Keratinocyte (primary cell): ENCODE results near the gene BFSP1. TPM values are rescaled to one million over a fixed set of nuclear protein-coding genes. Genes with fewer than 3 reads are reported as not detected.

Experiments
- DNase-seq: peaks from one replicate; pipeline ENCODE4 v3.0.0-alpha.2; 2011; ENCODE audit warnings: low read depth, missing footprints, low spot score
- FAIRE-seq: peaks from 2 replicates; lab custom pipeline; 2011; peaks lifted over from hg19 to GRCh38; lab: Jason Lieb, UNC
- H2AFZ ChIP-seq: 2 replicates; pipeline ENCODE4 v1.6.0; 2012; ENCODE audit warnings: low read length, control low read depth, inconsistent platforms; ENCODE audit not compliant: control insufficient read depth
- H3K27ac ChIP-seq: 2 replicates; pipeline ENCODE4 v1.5.1; 2011; ENCODE audit warnings: low read length; ENCODE audit not compliant: control insufficient read depth, insufficient read depth
- H3K27me3 ChIP-seq: 3 replicates; pipeline ENCODE4 v1.6.0; 2011; ENCODE audit warnings: low read length; ENCODE audit not compliant: control insufficient read depth, insufficient read depth; ENCODE audit errors: extremely low read depth
- H3K36me3 ChIP-seq, 2 experiments: 2 replicates in 1 of 2; 3 replicates in 1 of 2; pipeline ENCODE4 v1.5.1; 2011; ENCODE audit warnings: low read length in 2 of 2, mild to moderate bottlenecking in 1 of 2; ENCODE audit not compliant: control insufficient read depth in 2 of 2, insufficient read depth in 2 of 2; ENCODE audit errors: extremely low read depth in 1 of 2
- H3K4me1 ChIP-seq: 3 replicates; pipeline ENCODE4 v1.5.1; 2011; ENCODE audit warnings: low read length; ENCODE audit not compliant: control insufficient read depth, insufficient read depth; ENCODE audit errors: extremely low read depth
- H3K4me2 ChIP-seq: 3 replicates; pipeline ENCODE4 v1.6.0; 2011; ENCODE audit warnings: low read depth, low read length; ENCODE audit not compliant: control insufficient read depth, insufficient read depth; ENCODE audit errors: extremely low read depth
- H3K4me3 ChIP-seq, 3 experiments: fragments of 200-600 bp in 1 of 3; sonication (generic) in 1 of 3; 2 replicates in 2 of 3; 3 replicates in 1 of 3; pipeline ENCODE4 v1.5.1; 2011 to 2016; ENCODE audit warnings: low read length in 3 of 3, mild to moderate bottlenecking in 3 of 3, control low read depth in 2 of 3, inconsistent platforms in 1 of 3, low read depth in 1 of 3, mixed read lengths in 1 of 3, mixed run types in 1 of 3, moderate library complexity in 1 of 3; ENCODE audit not compliant: control insufficient read depth in 2 of 3, insufficient read depth in 2 of 3; ENCODE audit errors: extremely low read depth in 1 of 3
- H3K79me2 ChIP-seq: 2 replicates; pipeline ENCODE4 v1.6.0; 2012; ENCODE audit warnings: low read length; ENCODE audit not compliant: control insufficient read depth, insufficient read depth
- H3K9ac ChIP-seq: 3 replicates; pipeline ENCODE4 v1.6.0; 2011; ENCODE audit warnings: low read length; ENCODE audit not compliant: control insufficient read depth, insufficient read depth; ENCODE audit errors: extremely low read depth
- H3K9me1 ChIP-seq: 3 replicates; pipeline ENCODE4 v1.6.0; 2011; ENCODE audit warnings: low read length; ENCODE audit not compliant: control insufficient read depth, insufficient read depth; ENCODE audit errors: extremely low read depth
- H3K9me3 ChIP-seq: 2 replicates; pipeline ENCODE4 v1.5.1; 2012; ENCODE audit warnings: low read depth, low read length; ENCODE audit not compliant: control insufficient read depth
- H4K20me1 ChIP-seq: 3 replicates; pipeline ENCODE4 v1.6.0; 2011; ENCODE audit warnings: low read length; ENCODE audit not compliant: control insufficient read depth, insufficient read depth; ENCODE audit errors: extremely low read depth
- CTCF ChIP-seq, 3 experiments: IDR thresholded peaks in 1 of 3; conservative IDR thresholded peaks in 1 of 3; optimal IDR thresholded peaks in 1 of 3; 2 replicates in 2 of 3; 3 replicates in 1 of 3; pipeline versions ENCODE3 to v1.5.1; 2011; ENCODE audit warnings: low read length in 3 of 3, mild to moderate bottlenecking in 3 of 3, moderate library complexity in 2 of 3, control low read depth in 1 of 3, inconsistent platforms in 1 of 3; ENCODE audit not compliant: insufficient read depth in 2 of 3; ENCODE audit errors: extremely low read depth in 1 of 3
- EZH2 ChIP-seq: IDR thresholded peaks from one replicate; pipeline ENCODE4 v1.6.1; 2012; ENCODE audit warnings: inconsistent platforms, mild to moderate bottlenecking, low read length, moderate library complexity
- dilution Hi-C: fragments of 300-500 bp; cut with MboI; formaldehyde crosslinking; loops from one replicate; pipeline ENCODE4 v1.7.0; 2020; ENCODE audit warnings: low sequenced_read_pairs; ENCODE audit not compliant: extremely low pct_ligation_motif_present
- polyA plus RNA-seq, 5 experiments: library from polyadenylated mRNA; depleted of rRNA in 3 of 5; stranded (reverse) in 3 of 5; stranded (forward) in 1 of 5; unstranded in 1 of 5; fragments of >200 nt; gene quantifications; 1 replicate in 1 of 5; 2 replicates in 3 of 5; 3 replicates in 1 of 5; pipeline versions ENCODE4 v1.2.1 to v1.2.3, GENCODE V29; 2011 to 2012; ENCODE audit warnings: missing spikeins in 2 of 5, low read depth in 1 of 5, low replicate concordance in 1 of 5

The BFSP1 gene
- polyA plus RNA-seq, 1 donor (not counting 4 experiments of a cell fraction or from before 2014, with no cell fraction given) = 2.2 TPM

GRCh38 chr20:17524560-17524959, 6.6 kb downstream of the BFSP1 start:
- peaks cover 6% of the 10 kb centered on the region for H3K4me1 ChIP-seq
- no peak overlapping the region for H3K4me3 ChIP-seq
- H2AFZ ChIP-seq = no peak overlapping the region
- TF ChIP-seq CTCF (optimal IDR thresholded peaks at IDR 0.05 in 1 of 3, IDR thresholded peaks at IDR 0.05 in 1 of 3, conservative IDR thresholded peaks at IDR 0.05 in 1 of 3; ENCODE audit: extremely low read depth in 1 of 3, insufficient read depth in 2 of 3, low read length in 3 of 3) (no peak), EZH2 (no peak)
- H4K20me1 ChIP-seq = no peaks in the 10 kb centered on the region
- peak; percentile 26 for FAIRE-seq
- DNase-seq = no peak
- dilution Hi-C loops = no loop called here
- no peaks in the 10 kb centered on the region for H3K79me2 ChIP-seq
- H3K9me3 ChIP-seq = no peaks in the 10 kb centered on the region
- no peak overlapping the region for H3K4me2 ChIP-seq
- no peaks in the 10 kb centered on the region for H3K9me1 ChIP-seq
- H3K27ac ChIP-seq = no peak overlapping the region
- no peaks in the 10 kb centered on the region for H3K27me3 ChIP-seq
- no peak overlapping the region for H3K9ac ChIP-seq
- no peaks in the 10 kb centered on the region for H3K36me3 ChIP-seq

GRCh38 chr20:17523326-17523725, 7.9 kb downstream of the BFSP1 start:
- dilution Hi-C loops = no loop called here
- H3K79me2 ChIP-seq = no peaks in the 10 kb centered on the region
- DNase-seq (no peak), FAIRE-seq (no peak)
- no peak overlapping the region for H3K27ac ChIP-seq
- no peaks in the 10 kb centered on the region for H3K9me3 ChIP-seq
- H4K20me1 ChIP-seq = no peaks in the 10 kb centered on the region
- H2AFZ ChIP-seq = no peak overlapping the region
- H3K36me3 ChIP-seq = no peaks in the 10 kb centered on the region
- no peaks in the 10 kb centered on the region for H3K9me1 ChIP-seq
- no peaks in the 10 kb centered on the region for H3K27me3 ChIP-seq
- no peak overlapping the region for H3K9ac ChIP-seq
- no peak overlapping the region for H3K4me2 ChIP-seq
- no peak overlapping the region for H3K4me3 ChIP-seq
- TF ChIP-seq CTCF (optimal IDR thresholded peaks at IDR 0.05 in 1 of 3, IDR thresholded peaks at IDR 0.05 in 1 of 3, conservative IDR thresholded peaks at IDR 0.05 in 1 of 3; ENCODE audit: extremely low read depth in 1 of 3, insufficient read depth in 2 of 3, low read length in 3 of 3) (no peak), EZH2 (no peak)
- peaks cover 6% of the 10 kb centered on the region for H3K4me1 ChIP-seq
